ENCODE data around the gene FAM210B. TPM values are rescaled to one million over a fixed set of nuclear protein-coding genes. Genes with fewer than 3 reads are reported as not detected.

FAM210B gene
- total RNA-seq, 1 experiment from 2014 or later: 37.9 TPM

DNA sequence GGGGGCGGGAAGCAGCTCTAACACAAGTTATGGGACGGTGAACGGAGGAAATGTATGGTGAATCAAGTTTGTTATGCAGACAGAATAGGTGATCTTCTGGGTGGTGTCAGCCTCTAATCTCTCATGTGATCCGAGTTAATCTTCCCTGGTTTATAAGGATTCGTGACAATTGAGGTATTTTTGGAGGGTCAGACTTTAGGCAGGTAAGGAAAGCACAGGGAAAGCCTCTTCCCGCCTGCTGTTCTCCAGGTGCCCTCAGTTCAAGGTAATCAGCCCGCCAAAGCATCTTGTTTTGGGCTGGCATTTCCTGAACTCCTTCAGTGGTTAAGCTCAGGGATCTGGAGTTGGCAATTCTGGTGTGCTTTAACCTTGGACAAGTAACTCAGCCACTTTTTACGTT, 34.9 kb downstream of the FAM210B start:
- no peaks in the 10 kb centered on the region for H3F3A ChIP-seq (ENCODE audit: low read length, unreplicated experiment)
- peaks cover 76% of the 10 kb centered on the region for H3K79me2 ChIP-seq (ENCODE audit: low read length)
- peak overlapping the region; percentile 87 for H3K4me3 ChIP-seq (ENCODE audit: low read length)
- no peak overlapping the region for H3K27ac ChIP-seq (ENCODE audit: low read length)
- H3K9me2 ChIP-seq (replicated peaks; ENCODE audit: low read length): no peaks in the 10 kb centered on the region
- intact Hi-C loops (cut with micrococcal nuclease): no loop called here
- peaks cover 24% of the 10 kb centered on the region for H3K4me1 ChIP-seq (ENCODE audit: insufficient read depth, low read length)
- H3K36me3 ChIP-seq (ENCODE audit: low read depth, low read length): peaks cover 53% of the 10 kb centered on the region
- ChIA-PET CTCF (no interaction called here), POLR2A (ENCODE audit: unreplicated experiment) (interaction anchor here (0.7 kb wide), 1 partner anchor 34 kb away, joined by 3 read pairs; no protein-coding TSS in a partner anchor)
- no peaks in the 10 kb centered on the region for H3K9me3 ChIP-seq (ENCODE audit: low read length)
- DNase-seq: no peak
- no peaks in the 10 kb centered on the region for H3K27me3 ChIP-seq (ENCODE audit: low read length)
- ATAC-seq: no peak
- BruUV-seq (replicated peaks): no TSS peak
- TF ChIP-seq, protein P1, sequence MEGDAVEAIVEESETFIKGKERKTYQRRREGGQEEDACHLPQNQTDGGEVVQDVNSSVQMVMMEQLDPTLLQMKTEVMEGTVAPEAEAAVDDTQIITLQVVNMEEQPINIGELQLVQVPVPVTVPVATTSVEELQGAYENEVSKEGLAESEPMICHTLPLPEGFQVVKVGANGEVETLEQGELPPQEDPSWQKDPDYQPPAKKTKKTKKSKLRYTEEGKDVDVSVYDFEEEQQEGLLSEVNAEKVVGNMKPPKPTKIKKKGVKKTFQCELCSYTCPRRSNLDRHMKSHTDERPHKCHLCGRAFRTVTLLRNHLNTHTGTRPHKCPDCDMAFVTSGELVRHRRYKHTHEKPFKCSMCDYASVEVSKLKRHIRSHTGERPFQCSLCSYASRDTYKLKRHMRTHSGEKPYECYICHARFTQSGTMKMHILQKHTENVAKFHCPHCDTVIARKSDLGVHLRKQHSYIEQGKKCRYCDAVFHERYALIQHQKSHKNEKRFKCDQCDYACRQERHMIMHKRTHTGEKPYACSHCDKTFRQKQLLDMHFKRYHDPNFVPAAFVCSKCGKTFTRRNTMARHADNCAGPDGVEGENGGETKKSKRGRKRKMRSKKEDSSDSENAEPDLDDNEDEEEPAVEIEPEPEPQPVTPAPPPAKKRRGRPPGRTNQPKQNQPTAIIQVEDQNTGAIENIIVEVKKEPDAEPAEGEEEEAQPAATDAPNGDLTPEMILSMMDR (conservative IDR thresholded peaks at IDR 0.05; ENCODE audit: low read depth, low read length): no peak
- TF ChIP-seq EZH2 (IDR thresholded peaks at IDR 0.05; ENCODE audit: low read length, unreplicated experiment): no peak
- no peak for TF ChIP-seq EZH2phosphoT487 (IDR thresholded peaks at IDR 0.05; ENCODE audit: borderline replicate concordance, low read length)
- H4K20me1 ChIP-seq (ENCODE audit: low read length): no peaks in the 10 kb centered on the region
- peak overlapping the region; percentile 96 for H3K9ac ChIP-seq (ENCODE audit: low read length)
- H3K4me2 ChIP-seq (ENCODE audit: low read length): peak overlapping the region; percentile 96
- H2AFZ ChIP-seq (ENCODE audit: low read length): no peak overlapping the region

DNA sequence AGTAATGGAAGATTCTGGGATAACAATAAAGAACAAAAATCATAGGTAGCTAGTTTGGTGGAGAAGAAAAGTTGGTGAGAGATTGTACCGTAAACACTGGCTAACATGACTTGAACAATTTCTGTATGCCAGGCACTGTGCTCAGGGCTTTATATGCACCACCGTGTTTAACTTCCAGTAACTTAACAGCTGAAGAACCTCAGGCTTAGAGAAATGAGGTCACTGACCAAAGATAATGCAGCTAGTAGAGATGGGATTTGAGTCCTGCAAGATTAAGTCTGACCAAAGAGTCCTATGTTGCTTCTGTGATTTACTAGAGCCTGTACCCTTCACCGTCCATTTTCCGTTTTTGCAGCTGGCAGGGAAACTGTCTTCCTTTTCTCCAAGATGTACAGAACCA, 36.4 kb downstream of the FAM210B start:
- peaks cover 3% of the 10 kb centered on the region for H3F3A ChIP-seq (ENCODE audit: low read length, unreplicated experiment)
- no peak for ATAC-seq
- H3K27me3 ChIP-seq (ENCODE audit: low read length): no peaks in the 10 kb centered on the region
- intact Hi-C loops (cut with micrococcal nuclease): no loop called here
- H3K4me3 ChIP-seq (ENCODE audit: low read length): no peak overlapping the region
- TF ChIP-seq EZH2phosphoT487 (IDR thresholded peaks at IDR 0.05; ENCODE audit: borderline replicate concordance, low read length) (no peak), EZH2 (IDR thresholded peaks at IDR 0.05; ENCODE audit: low read length, unreplicated experiment) (no peak)
- TF ChIP-seq, protein P1 (conservative IDR thresholded peaks at IDR 0.05; ENCODE audit: low read depth, low read length): no peak
- no peak overlapping the region for H3K4me2 ChIP-seq (ENCODE audit: low read length)
- H3K9ac ChIP-seq (ENCODE audit: low read length): no peak overlapping the region
- H3K27ac ChIP-seq (ENCODE audit: low read length): no peak overlapping the region
- ChIA-PET POLR2A (ENCODE audit: unreplicated experiment) (no interaction called here), CTCF (no interaction called here)
- no TSS peak for BruUV-seq (replicated peaks)
- no peak overlapping the region for H2AFZ ChIP-seq (ENCODE audit: low read length)
- H3K79me2 ChIP-seq (ENCODE audit: low read length): peaks cover 61% of the 10 kb centered on the region
- H3K9me2 ChIP-seq (replicated peaks; ENCODE audit: low read length): no peaks in the 10 kb centered on the region
- no peaks in the 10 kb centered on the region for H3K9me3 ChIP-seq (ENCODE audit: low read length)
- no peaks in the 10 kb centered on the region for H4K20me1 ChIP-seq (ENCODE audit: low read length)
- H3K36me3 ChIP-seq (ENCODE audit: low read depth, low read length): peaks cover 53% of the 10 kb centered on the region
- no peak for DNase-seq
- H3K4me1 ChIP-seq (ENCODE audit: insufficient read depth, low read length): peaks cover 17% of the 10 kb centered on the region

DNA sequence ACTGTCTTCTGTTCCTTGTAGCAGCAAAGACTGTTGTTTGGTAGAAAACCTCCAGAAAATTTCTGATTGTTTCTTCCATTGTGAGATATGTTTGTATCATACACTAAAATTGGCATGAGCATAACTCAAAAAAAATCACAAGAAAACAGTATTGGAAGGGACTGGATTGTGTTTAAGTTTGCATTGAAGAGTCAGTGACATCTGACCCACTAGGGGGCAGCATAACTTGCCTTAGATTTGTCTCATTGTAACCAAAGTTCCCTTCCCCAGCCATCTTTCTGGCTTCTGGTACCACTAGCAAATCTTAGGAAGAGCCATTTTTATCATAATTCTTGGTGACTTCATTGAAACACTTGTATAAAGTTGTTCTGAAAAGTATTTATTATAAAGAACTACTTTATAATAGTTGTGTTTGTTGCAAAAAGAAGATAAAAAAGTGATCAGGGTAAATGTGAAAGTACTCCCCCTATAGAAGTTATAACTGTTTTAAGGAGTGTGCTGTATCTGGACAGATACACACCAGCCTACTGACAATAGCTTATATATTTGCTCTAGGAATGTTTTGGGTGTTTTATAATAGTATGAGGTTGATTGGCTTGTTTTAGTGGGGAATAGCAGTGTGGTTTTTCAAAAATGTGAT, 41.3 kb downstream of the FAM210B start:
- Histone ChIP-seq H3K79me2 (ENCODE audit: low read length) (peaks cover 29% of the 10 kb centered on the region), H3K9ac (ENCODE audit: low read length) (no peak overlapping the region), H3K9me3 (ENCODE audit: low read length) (no peaks in the 10 kb centered on the region), H3K4me3 (ENCODE audit: low read length) (no peak overlapping the region), H4K20me1 (ENCODE audit: low read length) (no peaks in the 10 kb centered on the region), H3K9me2 (replicated peaks; ENCODE audit: low read length) (no peaks in the 10 kb centered on the region), H3K4me2 (ENCODE audit: low read length) (no peak overlapping the region), H2AFZ (ENCODE audit: low read length) (no peak overlapping the region), H3K4me1 (ENCODE audit: insufficient read depth, low read length) (no peaks in the 10 kb centered on the region), H3K27me3 (ENCODE audit: low read length) (no peaks in the 10 kb centered on the region), H3K36me3 (ENCODE audit: low read depth, low read length) (peaks cover 80% of the 10 kb centered on the region), H3F3A (ENCODE audit: low read length, unreplicated experiment) (peaks cover 3% of the 10 kb centered on the region), H3K27ac (ENCODE audit: low read length) (no peak overlapping the region)
- TF ChIP-seq, protein P1 (conservative IDR thresholded peaks at IDR 0.05; ENCODE audit: low read depth, low read length): peak; percentile 95
- TF ChIP-seq EZH2phosphoT487 (IDR thresholded peaks at IDR 0.05; ENCODE audit: borderline replicate concordance, low read length): no peak
- TF ChIP-seq EZH2 (IDR thresholded peaks at IDR 0.05; ENCODE audit: low read length, unreplicated experiment): no peak
- intact Hi-C loops (cut with micrococcal nuclease): loop anchor here (1.0 to 2.0 kb wide), 3 partner anchors 69 to 177 kb away; partner anchors contain the start of gene RTF2
- DNase-seq: peak; percentile 84
- CTCF ChIA-PET: no interaction called here
- BruUV-seq (replicated peaks): no TSS peak
- POLR2A ChIA-PET (ENCODE audit: unreplicated experiment): no interaction called here
- peak; percentile 84 for ATAC-seq
